NCI-H2227 (cell line): ENCODE results near the gene WNT9A.
"Not testable (repeated sequence)": the region's sequence is repeated elsewhere in the genome, so short reads cannot be mapped to it uniquely, and the experiment has no call there.

Experiments
- DNase-seq: peaks from one replicate; lab custom pipeline; 2025; ENCODE audit not compliant: unreplicated experiment; lab: John Stamatoyannopoulos, UW

The WNT9A gene, protein sequence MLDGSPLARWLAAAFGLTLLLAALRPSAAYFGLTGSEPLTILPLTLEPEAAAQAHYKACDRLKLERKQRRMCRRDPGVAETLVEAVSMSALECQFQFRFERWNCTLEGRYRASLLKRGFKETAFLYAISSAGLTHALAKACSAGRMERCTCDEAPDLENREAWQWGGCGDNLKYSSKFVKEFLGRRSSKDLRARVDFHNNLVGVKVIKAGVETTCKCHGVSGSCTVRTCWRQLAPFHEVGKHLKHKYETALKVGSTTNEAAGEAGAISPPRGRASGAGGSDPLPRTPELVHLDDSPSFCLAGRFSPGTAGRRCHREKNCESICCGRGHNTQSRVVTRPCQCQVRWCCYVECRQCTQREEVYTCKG

GRCh38 chr1:227947676-227948492 lies at the start of gene WNT9A:
TSS of gene WNT9A (minus strand) at chr1:227947932. CDS start at chr1:227947887, 45 bp downstream.
- peak; percentile 88 for DNase-seq

DNA sequence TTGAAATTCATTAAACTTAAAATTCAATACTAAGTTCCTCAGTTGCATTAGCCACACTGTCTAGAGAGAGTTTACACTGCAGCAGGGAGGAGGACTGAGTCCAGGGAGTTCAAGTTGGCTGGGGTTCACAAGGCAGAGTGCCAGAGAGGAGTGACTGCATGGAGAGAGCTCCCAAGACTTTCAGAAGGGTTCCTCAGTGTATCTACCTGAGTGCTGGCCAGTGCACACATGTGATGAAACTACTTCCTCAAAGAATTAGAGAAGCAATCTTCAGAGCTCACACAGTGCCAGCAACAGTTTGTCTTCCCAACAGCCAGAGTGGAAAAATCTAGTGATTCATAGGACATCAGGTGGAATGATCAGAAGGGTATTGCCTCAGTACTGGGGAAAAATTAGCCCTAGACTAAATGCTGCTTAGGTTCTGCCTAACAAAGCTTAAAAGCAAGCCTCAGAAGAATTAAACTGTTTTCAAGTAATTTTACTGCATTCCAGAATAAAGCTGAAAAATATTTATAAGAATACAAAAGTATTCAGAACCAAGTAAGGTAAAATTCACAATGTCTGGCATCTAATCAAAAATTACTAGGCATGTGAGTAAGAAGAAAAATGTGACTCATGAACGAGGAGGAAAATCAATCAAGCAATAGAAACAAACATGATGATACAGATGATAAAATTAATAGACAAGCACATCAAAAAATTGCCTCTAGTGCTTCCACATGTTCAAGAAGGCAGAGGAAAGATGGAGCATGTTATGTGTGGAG lies 48.6 kb upstream of the WNT9A start:
- DNase-seq, result no peak

DNA sequence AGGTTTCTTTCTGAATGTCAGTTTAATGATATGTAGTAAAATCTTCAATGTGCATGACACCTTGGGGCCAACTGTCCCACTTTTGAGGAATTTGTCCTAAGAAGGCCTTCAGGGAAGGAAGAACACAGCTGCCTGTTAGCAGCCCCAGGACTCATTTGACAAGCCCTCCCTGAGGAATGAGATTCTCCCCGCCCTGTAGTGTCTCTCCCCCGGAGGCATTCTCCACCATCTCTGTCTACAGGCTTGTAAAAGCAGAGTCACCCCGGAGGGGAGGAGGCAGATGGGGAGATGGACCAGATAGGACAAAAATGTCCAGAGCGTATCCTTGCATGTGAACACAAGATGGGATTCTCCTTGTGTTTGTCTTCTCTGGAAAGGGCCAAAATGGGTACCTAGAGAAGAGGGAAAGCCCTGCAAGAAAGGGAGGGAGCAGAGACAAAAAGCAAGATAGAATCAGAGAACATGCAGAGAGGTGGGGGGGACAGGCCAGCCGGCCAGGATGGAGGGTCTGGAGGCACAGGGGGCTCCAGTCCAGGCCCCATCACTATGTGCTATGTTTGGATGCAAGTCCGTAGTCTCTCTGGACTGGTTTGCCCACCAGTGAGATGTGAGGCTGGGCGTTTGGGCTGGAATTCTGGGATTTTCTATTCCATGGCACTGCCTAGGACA lies 47.0 kb upstream of the WNT9A start:
- DNase-seq, result no peak

- DNase-seq, result no peak
Observed at GRCh38 chr1:227987181-227987580, 39.4 kb upstream of the WNT9A start.

- DNase-seq, result not testable (repeated sequence)
Observed at GRCh38 chr1:227975583-227976283, 28.0 kb upstream of the WNT9A start.

DNA sequence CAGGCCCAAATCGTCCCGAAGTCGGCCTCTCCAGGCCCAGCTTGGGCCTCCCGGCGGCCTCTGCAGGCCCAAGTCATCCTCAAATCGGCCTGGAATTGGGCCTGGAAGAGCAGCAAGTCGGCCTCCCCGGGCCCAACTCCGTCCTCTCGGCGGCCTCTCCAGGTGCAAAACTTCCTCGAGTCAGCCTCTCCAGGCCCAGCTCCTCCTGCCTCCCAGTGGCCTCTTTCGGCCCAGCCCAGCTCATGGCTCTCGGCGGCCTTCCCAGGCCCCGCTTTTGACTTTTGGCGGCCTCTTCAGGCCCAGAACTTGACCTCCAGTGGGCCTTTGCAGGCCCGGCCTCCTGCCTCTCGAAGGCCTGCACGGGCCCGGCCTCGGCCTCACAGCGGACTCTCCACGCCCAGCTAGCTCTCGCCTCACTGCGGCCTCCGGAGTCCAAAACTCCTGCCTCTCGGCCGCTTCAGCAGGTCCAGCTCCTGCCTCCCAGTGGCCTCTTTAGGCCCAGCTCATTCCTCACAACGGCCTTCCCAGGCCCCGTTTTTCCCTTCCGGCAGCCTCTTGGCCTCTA lies 26.1 kb upstream of the WNT9A start:
- DNase-seq, result not testable (repeated sequence)

DNA sequence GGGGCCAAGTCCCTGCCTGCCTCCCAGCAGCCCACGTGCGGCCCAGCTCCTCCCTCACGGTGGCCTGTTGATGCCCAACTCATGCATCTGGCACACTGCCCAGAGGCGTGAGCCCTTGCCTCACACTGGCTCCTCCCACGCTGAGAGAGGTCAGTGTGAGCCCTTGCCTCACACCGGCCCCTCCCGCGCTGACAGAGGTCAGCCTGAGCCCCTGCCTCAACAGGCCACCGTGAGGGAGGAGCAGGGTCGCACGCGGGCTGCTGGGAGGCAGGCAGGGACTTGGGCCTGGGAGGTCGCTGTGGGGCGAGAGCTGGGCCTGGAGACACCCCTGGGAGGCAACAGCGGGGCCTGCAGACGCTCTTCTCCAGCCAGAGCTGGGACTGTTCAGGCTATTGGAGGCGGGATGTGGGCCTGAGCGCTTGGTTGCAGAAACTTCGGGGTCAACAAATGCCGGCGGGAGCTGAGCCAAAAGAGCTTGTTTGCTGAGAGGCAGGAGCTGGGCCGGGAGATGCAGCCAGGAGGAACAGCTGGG lies 25.2 kb upstream of the WNT9A start:
- DNase-seq, result not testable (repeated sequence)

GRCh38 chr1:227972283-227972679 lies 24.5 kb upstream of the WNT9A start:
- DNase-seq, result not testable (repeated sequence)

GRCh38 chr1:227971643-227972282 lies 24.0 kb upstream of the WNT9A start:
- not testable (repeated sequence) for DNase-seq

GRCh38 chr1:227971216-227971615 lies 23.5 kb upstream of the WNT9A start:
- DNase-seq, result not testable (repeated sequence)

DNA sequence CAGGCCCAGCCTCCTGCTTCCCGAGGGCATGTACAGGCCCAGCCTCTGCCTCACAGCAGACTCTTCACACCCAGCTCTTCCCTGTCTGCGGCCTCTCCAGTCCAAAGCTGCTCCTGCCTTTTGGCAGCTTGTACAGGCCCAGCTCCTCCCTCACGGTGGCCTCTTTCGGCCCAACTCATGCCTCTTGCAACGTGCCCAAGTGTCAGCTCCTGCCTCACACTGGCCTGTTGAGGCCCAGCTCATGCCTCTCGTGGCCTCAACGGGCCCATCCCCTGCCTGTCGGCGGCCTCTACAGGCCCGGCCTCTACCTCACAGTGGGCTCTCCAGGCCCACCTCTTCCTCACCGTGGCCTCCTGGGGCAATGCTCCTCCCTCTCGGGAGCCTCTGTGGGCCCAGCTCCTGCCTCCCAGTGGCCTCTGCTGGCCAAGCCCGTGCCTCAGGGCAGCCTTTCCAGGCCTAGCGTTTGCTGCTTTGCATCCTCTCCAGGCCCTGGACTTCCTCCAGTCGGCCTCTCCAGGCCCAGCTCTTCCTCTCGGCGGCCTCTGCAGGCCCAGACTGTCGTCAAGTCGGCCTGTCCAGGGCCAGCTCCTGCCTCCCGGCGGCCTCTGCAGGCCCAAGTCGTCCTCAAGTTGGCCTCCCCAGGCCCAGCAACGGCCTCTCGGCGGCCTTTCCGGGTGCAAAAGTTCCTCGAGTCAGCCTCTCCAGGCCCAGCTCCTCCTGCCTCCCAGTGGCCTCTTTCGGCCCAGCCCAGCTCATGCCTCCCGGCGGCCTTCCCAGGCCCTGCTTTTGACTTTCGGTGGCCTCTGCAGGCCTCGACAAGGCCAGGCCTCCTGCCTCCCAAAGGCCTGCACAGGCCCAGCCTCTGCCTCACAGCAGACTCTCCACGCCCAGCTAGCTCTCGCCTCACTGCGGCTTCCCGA lies 22.6 kb upstream of the WNT9A start:
- DNase-seq, result not testable (repeated sequence)

- DNase-seq, result not testable (repeated sequence)
Observed at GRCh38 chr1:227967815-227968214, 20.1 kb upstream of the WNT9A start.

- DNase-seq, result not testable (repeated sequence)
Observed at GRCh38 chr1:227966733-227967132, 19.0 kb upstream of the WNT9A start.

GRCh38 chr1:227961651-227962466 lies 14.1 kb upstream of the WNT9A start:
- DNase-seq, result no peak

DNA sequence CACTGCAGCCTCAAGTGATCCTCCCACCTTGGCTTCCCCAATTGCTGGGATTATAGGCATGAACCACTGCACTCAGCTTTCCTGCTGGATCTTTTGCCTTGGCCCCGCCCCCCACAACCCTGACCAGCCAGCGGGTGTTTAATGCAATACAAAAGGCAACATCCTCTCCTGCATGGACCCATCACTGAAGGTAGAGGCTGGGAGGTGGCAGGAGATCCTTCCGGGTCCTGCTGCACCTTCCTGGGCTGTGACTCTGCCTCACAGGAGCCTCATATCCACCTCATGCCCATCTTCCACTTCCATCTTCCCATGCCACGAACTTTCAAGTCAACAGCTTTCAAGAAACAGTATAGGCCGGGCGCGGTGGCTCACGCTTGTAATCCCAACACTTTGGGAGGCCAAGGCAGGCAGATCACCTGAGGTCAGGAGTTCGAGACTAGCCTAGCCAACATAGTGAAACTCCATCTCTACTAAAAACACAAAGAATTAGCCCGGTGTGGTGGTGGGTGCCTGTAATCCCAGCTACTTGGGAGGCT lies 11.7 kb upstream of the WNT9A start:
- DNase-seq, result no peak

DNA sequence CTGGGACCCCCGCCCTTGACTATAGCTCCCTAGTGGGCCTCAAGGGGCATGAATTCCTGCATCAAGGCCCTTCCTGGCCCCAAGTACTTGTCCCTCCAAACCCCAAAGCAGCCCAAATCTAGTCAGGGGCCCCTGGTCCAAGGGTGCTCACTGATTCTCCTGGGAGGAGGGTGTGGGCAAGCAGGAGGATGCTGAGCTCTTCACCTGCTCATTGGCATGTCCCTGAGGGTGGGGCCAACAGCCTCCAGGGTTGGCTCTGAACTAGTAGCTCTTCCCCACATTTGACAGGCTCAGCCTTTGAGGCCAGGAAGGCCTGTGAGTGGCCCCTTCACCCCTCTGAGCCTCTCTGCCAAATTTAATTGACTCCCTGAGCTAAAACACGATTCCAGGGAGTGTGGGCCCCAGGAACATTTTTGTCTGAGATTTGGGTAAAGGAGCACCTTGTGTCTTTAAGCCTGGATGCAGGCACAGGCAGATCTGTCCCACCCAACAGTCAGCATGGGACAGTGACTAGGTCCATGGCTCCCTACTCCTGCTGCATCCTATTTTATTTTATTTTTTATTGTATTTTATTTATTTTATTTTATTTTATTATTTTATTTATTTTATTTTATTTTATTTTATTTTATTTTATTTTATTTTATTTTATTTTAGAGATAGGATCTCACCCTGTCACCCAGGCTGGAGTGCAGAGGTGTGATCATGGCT lies 11.0 kb upstream of the WNT9A start:
- DNase-seq, result no peak
